ENCODE data around the gene SERPING1. TPM values are rescaled to one million over a fixed set of nuclear protein-coding genes. Genes with fewer than 3 reads are reported as not detected.

The SERPING1 gene
- total and polyA plus RNA-seq, 5 donors = 181 to 294 (median 216) TPM

DNA sequence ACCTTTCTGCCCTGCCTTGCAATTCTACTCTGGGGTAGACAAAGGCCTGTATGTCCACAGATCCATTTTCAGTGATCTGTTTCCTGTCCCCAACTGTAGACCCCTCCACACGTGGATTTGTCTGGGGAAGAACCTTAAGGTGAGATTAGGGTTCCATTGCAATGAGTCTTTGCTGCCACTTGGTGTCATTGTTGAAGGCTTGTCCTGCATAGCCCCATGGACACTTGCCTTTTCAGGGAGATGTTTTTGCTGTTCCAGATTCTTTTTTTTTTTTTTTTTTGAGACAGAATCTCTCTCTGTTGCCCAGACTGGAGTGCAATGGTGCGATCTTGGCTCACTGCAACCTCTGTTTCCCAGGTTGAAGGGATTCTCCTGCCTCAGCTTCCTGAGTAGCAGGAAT is 21.8 kb downstream of the SERPING1 start:
- intact Hi-C loops (cut with DNase I) = no loop called here
- WGBS = 91% methylated on average over 2 of the region's 2 CpGs
- DNase-seq (no peak), ATAC-seq (no peak)
- Histone ChIP-seq H3K27me3 (ENCODE audit: control insufficient read depth, insufficient read depth) (no peaks in the 10 kb centered on the region), H3K9me3 (ENCODE audit: control insufficient read depth, low read length) (no peaks in the 10 kb centered on the region), H3K4me3 (ENCODE audit: low read length) (no peak overlapping the region), H3K4me1 (ENCODE audit: control insufficient read depth, insufficient read depth, low read length) (no peaks in the 10 kb centered on the region), H3K27ac (ENCODE audit: low read length) (no peak overlapping the region)

DNA sequence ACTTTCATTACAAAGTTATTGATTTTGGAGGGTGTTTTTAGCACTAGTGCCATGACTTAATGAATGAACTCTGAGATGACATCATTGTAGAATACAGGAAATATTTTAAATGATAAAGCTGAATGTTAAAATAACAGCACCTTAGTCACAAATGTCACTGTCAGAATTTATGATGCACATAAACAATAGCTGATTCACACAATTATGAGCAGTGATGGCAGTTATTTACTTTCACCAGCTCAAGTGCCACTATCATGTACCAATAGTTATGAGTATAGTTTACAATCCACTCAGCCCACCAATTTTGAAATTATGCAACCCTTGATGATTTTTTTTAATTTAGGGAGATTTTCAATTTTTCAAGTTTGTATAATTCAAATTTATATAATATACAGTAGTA is 23.0 kb downstream of the SERPING1 start:
- intact Hi-C loops (cut with DNase I) = no loop called here
- no peaks in the 10 kb centered on the region for H3K27me3 ChIP-seq (ENCODE audit: control insufficient read depth, insufficient read depth)
- ATAC-seq = no peak
- H3K4me1 ChIP-seq (ENCODE audit: control insufficient read depth, insufficient read depth, low read length) = no peaks in the 10 kb centered on the region
- no peaks in the 10 kb centered on the region for H3K9me3 ChIP-seq (ENCODE audit: control insufficient read depth, low read length)
- no peak overlapping the region for H3K27ac ChIP-seq (ENCODE audit: low read length)
- DNase-seq = no peak
- no peak overlapping the region for H3K4me3 ChIP-seq (ENCODE audit: low read length)

DNA sequence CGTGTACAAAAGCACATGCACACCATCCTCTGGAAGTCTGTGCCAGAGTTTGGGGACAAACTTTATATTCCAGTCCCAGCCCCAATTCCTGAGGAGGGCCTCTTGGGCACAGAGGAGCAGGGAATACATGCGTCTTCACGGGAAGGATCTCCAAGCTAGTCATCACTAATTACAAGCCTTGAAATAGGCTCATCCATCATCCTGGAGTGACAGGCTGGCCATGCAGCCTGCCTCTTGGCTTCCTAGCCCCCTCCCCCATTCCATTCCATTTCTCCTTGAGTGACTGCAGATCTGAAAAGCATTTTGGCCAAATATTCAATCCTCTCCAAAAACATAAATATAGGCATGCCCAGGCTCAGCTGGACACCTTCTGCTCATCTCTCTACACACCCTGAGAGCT is 24.8 kb downstream of the SERPING1 start:
- Histone ChIP-seq H3K9me3 (ENCODE audit: control insufficient read depth, low read length) (no peaks in the 10 kb centered on the region), H3K27ac (ENCODE audit: low read length) (no peak overlapping the region), H3K27me3 (ENCODE audit: control insufficient read depth, insufficient read depth) (no peaks in the 10 kb centered on the region), H3K4me3 (ENCODE audit: low read length) (no peak overlapping the region), H3K4me1 (ENCODE audit: control insufficient read depth, insufficient read depth, low read length) (no peaks in the 10 kb centered on the region)
- intact Hi-C loops (cut with DNase I) = no loop called here
- WGBS = 43% methylated on average over 3 of the region's 3 CpGs
- no peak for DNase-seq
- no peak for ATAC-seq

GRCh38 chr11:57624864-57625263 is 27.4 kb downstream of the SERPING1 start:
- 89% methylated on average over 2 of the region's 2 CpGs for WGBS
- no peaks in the 10 kb centered on the region for H3K4me1 ChIP-seq (ENCODE audit: control insufficient read depth, insufficient read depth, low read length)
- DNase-seq = no peak
- H3K27ac ChIP-seq (ENCODE audit: low read length) = no peak overlapping the region
- no peak for ATAC-seq
- no peaks in the 10 kb centered on the region for H3K9me3 ChIP-seq (ENCODE audit: control insufficient read depth, low read length)
- intact Hi-C loops (cut with DNase I) = no loop called here
- no peak overlapping the region for H3K4me3 ChIP-seq (ENCODE audit: low read length)
- no peaks in the 10 kb centered on the region for H3K27me3 ChIP-seq (ENCODE audit: control insufficient read depth, insufficient read depth)

GRCh38 chr11:57626895-57627294 is 29.4 kb downstream of the SERPING1 start:
- Histone ChIP-seq H3K9me3 (ENCODE audit: control insufficient read depth, low read length) (no peaks in the 10 kb centered on the region), H3K27ac (ENCODE audit: low read length) (no peak overlapping the region), H3K4me1 (ENCODE audit: control insufficient read depth, insufficient read depth, low read length) (no peaks in the 10 kb centered on the region), H3K27me3 (ENCODE audit: control insufficient read depth, insufficient read depth) (no peaks in the 10 kb centered on the region), H3K4me3 (ENCODE audit: low read length) (no peak overlapping the region)
- ATAC-seq (no peak), DNase-seq (no peak)
- intact Hi-C loops (cut with DNase I) = no loop called here
- WGBS = 80% methylated on average over 1 of the region's 1 CpG

- 55% methylated on average over 2 of the region's 2 CpGs for WGBS
- intact Hi-C loops (cut with DNase I) = no loop called here
Observed at GRCh38 chr11:57630171-57630570, 32.7 kb downstream of the SERPING1 start.

DNA sequence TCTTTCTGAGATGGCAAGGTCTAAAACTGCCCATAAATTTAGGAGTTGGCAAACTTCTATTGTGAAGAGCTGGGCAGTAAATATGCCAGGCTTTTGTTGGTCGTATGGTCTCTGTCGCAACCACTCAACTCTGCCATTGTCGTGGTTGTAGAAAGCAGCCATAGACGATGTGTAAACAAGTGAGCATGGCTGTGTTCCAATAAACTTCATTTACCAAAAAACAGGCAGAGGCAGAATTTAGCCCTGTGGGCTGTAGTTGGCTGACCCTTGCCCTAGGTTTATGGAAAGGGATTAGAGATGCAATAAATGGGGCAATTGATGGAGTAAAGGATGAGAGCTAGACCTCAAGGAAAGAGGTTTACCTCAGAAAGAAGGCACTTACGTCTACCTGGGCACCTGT is 34.6 kb downstream of the SERPING1 start:
- intact Hi-C loops (cut with DNase I) = no loop called here
- 72% methylated on average over 5 of the region's 5 CpGs for WGBS
- DNase-seq (no peak), ATAC-seq (no peak)
- Histone ChIP-seq H3K4me1 (ENCODE audit: control insufficient read depth, insufficient read depth, low read length) (no peaks in the 10 kb centered on the region), H3K27ac (ENCODE audit: low read length) (no peak overlapping the region), H3K4me3 (ENCODE audit: low read length) (no peak overlapping the region), H3K27me3 (ENCODE audit: control insufficient read depth, insufficient read depth) (no peaks in the 10 kb centered on the region), H3K9me3 (ENCODE audit: control insufficient read depth, low read length) (no peaks in the 10 kb centered on the region)

More at GRCh38 chr11:57630171-57630570, 32.7 kb downstream of the SERPING1 start:
- H3K9me3 ChIP-seq (ENCODE audit: control insufficient read depth, low read length) = no peaks in the 10 kb centered on the region
- no peak for ATAC-seq
- H3K27ac ChIP-seq (ENCODE audit: low read length) = no peak overlapping the region
- H3K27me3 ChIP-seq (ENCODE audit: control insufficient read depth, insufficient read depth) = no peaks in the 10 kb centered on the region
- H3K4me1 ChIP-seq (ENCODE audit: control insufficient read depth, insufficient read depth, low read length) = no peaks in the 10 kb centered on the region
- no peak for DNase-seq
- no peak overlapping the region for H3K4me3 ChIP-seq (ENCODE audit: low read length)

DNA sequence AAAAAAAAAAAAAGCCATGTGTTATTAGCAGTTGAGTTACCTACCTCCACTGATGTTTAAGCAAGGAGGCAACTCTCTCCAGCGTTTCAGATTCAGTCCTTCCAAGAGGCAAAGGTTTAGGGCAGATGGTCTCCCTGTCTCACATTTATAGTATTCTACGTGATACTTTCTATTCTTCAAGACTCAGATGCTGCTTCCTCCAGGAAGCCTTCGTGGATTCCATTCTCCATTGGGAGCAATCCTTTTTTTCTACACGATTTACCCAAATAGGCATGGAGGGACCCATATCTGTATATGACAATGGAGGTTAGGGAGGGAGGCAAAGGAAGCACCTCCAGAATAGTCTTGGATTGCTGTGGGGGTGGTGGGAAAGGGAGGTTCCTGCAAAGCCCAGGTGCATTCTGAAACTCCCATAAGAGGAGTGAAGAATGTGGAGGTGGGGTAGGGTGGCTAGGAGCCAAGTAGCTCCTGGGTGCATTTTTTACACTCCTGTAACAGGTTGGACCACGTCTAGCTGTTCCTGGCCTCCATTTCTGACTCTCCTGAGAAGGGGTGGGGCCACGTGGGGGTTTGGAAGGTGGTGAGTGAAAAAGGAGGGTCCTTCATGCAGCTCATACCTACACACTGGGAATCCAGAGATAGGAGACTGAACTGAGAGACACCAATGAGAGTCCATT is 36.0 kb downstream of the SERPING1 start:
- Histone ChIP-seq H3K9me3 (ENCODE audit: control insufficient read depth, low read length) (no peaks in the 10 kb centered on the region), H3K27me3 (ENCODE audit: control insufficient read depth, insufficient read depth) (no peaks in the 10 kb centered on the region), H3K4me3 (ENCODE audit: low read length) (no peak overlapping the region), H3K27ac (ENCODE audit: low read length) (no peak overlapping the region), H3K4me1 (ENCODE audit: control insufficient read depth, insufficient read depth, low read length) (no peaks in the 10 kb centered on the region)
- no peak for DNase-seq
- WGBS = 83% methylated on average over 6 of the region's 6 CpGs
- no peak for ATAC-seq
- intact Hi-C loops (cut with DNase I) = no loop called here

DNA sequence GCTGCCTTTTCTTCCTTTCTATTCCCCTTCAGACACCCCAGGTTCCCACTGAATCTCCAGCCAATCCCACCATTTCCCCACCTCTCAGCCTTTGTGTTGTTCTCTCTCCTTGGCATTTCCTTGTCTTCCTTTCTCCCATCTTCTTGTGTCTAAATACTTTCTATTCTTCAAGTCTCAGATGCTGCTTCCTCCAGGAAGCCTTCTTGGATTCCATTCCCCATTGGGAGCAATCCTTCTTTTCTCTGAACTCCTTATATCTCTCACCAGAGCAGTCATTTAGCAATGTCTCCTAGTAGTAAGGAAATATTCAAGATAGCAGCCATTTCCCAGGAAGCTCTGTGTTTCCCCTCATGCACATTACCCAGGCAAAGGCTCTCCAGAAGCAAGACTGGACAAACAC is 36.8 kb downstream of the SERPING1 start:
- H3K9me3 ChIP-seq (ENCODE audit: control insufficient read depth, low read length) = no peaks in the 10 kb centered on the region
- no peak overlapping the region for H3K4me3 ChIP-seq (ENCODE audit: low read length)
- intact Hi-C loops (cut with DNase I) = no loop called here
- peaks cover 3% of the 10 kb centered on the region for H3K4me1 ChIP-seq (ENCODE audit: control insufficient read depth, insufficient read depth, low read length)
- H3K27ac ChIP-seq (ENCODE audit: low read length) = no peak overlapping the region
- no peak for DNase-seq
- no peak for ATAC-seq
- H3K27me3 ChIP-seq (ENCODE audit: control insufficient read depth, insufficient read depth) = no peaks in the 10 kb centered on the region

DNA sequence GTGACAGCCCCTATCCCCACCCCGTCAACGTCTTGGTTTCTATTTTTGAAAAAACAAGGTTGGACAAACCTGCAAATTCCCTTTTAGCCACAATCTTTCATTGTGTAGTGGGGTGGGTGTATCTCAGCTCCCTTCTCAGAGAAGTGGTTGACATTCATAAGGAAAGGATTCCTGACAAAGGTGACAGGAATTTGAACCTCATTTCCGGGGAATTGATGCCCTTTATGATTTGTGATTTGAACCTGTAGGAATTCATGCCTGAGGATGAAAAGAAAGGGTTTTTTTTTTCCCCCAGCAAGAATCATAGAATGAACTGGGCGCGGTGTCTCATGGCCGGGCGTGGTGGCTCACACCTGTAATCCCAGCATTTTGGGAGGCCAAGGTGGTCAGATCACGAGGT is 37.8 kb downstream of the SERPING1 start:
- no peaks in the 10 kb centered on the region for H3K9me3 ChIP-seq (ENCODE audit: control insufficient read depth, low read length)
- H3K27ac ChIP-seq (ENCODE audit: low read length) = no peak overlapping the region
- DNase-seq (no peak), ATAC-seq (no peak)
- 87% methylated on average over 8 of the region's 8 CpGs for WGBS
- H3K27me3 ChIP-seq (ENCODE audit: control insufficient read depth, insufficient read depth) = no peaks in the 10 kb centered on the region
- H3K4me3 ChIP-seq (ENCODE audit: low read length) = no peak overlapping the region
- H3K4me1 ChIP-seq (ENCODE audit: control insufficient read depth, insufficient read depth, low read length) = peaks cover 7% of the 10 kb centered on the region
- intact Hi-C loops (cut with DNase I) = no loop called here

DNA sequence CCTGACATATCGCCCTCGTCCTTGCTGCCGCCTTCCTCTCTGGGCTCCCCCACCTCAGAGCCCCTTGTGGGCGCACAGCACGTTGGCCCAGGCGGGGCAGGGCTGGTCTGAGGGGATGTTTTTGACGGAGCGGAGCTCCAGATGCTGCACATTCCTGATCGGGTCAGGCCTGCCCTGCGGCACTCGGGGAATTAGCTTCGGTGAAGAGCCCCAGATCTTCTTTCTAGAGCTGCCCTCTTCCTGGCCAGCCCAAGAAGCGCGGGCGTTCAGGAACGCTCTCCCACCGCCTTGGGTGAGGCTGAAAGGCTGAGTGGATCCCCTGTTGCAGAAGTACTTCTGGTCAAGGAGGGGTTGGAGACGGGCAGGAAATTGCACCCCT is 40.1 kb downstream of the SERPING1 start:
- no peak for DNase-seq
- intact Hi-C loops (cut with DNase I) = no loop called here
- H3K27me3 ChIP-seq (ENCODE audit: control insufficient read depth, insufficient read depth) = no peaks in the 10 kb centered on the region
- H3K9me3 ChIP-seq (ENCODE audit: control insufficient read depth, low read length) = no peaks in the 10 kb centered on the region
- ATAC-seq = peak; percentile 4
- H3K27ac ChIP-seq (ENCODE audit: low read length) = no peak overlapping the region
- H3K4me1 ChIP-seq (ENCODE audit: control insufficient read depth, insufficient read depth, low read length) = peaks cover 9% of the 10 kb centered on the region
- H3K4me3 ChIP-seq (ENCODE audit: low read length) = peak overlapping the region; percentile 81
- 14% methylated on average over 18 of the region's 18 CpGs for WGBS

Data from right cardiac atrium (tissue), 5 donors.